Astrocyte of the cerebellum (primary cell): ENCODE results near the gene CNTN6.

Experiments
- DNase-seq: peaks from one replicate; pipeline ENCODE4 v3.0.0-alpha.2; 2011; ENCODE audit warnings: low read depth
- H3K4me3 ChIP-seq: 2 replicates; pipeline ENCODE4 v1.5.1; 2011; ENCODE audit warnings: mild to moderate bottlenecking, low read depth, low read length, moderate library complexity
- in situ Hi-C: cut with HindIII; loops from 2 replicates; pipeline ENCODE4 v1.10.0; 2017; ENCODE audit warnings: low sequenced_read_pairs
- TF ChIP-seq, protein P1 (sequence below): IDR thresholded peaks from 2 replicates; pipeline ENCODE4 v1.5.1; 2012; ENCODE audit warnings: low read length, low read depth, moderate library complexity, mild to moderate bottlenecking; ENCODE audit errors: missing control alignments

CNTN6 gene

GRCh38 chr3:1079662-1080061 is 13.2 kb upstream of the CNTN6 start:
- in situ Hi-C loops = no loop called here
- TF ChIP-seq, protein P1, sequence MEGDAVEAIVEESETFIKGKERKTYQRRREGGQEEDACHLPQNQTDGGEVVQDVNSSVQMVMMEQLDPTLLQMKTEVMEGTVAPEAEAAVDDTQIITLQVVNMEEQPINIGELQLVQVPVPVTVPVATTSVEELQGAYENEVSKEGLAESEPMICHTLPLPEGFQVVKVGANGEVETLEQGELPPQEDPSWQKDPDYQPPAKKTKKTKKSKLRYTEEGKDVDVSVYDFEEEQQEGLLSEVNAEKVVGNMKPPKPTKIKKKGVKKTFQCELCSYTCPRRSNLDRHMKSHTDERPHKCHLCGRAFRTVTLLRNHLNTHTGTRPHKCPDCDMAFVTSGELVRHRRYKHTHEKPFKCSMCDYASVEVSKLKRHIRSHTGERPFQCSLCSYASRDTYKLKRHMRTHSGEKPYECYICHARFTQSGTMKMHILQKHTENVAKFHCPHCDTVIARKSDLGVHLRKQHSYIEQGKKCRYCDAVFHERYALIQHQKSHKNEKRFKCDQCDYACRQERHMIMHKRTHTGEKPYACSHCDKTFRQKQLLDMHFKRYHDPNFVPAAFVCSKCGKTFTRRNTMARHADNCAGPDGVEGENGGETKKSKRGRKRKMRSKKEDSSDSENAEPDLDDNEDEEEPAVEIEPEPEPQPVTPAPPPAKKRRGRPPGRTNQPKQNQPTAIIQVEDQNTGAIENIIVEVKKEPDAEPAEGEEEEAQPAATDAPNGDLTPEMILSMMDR = no peak
- DNase-seq = no peak

DNA sequence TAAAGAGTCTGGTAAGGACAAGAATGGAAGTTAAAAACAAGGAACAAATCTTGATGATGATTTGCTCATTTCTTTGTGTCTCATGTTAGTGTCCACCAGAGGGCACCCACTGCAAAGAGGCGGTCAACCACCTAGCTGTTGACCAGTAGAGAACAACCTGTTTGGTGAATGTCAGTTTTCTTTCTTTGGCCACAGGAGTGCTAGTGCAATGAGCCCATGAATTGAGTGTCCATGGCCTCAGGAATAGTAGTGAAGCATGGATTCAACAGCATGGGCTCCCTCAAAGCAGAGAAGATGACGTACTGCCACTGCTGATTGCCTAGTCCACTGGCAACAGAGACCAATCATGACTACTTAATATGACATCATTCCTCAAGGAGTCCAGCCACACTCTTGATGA is 10.7 kb upstream of the CNTN6 start:
- in situ Hi-C loops = no loop called here
- TF ChIP-seq, protein P1 = peak; percentile 89
- no peak overlapping the region for H3K4me3 ChIP-seq
- DNase-seq = peak; percentile 59

More at GRCh38 chr3:1079662-1080061, 13.2 kb upstream of the CNTN6 start:
- H3K4me3 ChIP-seq = no peak overlapping the region

- in situ Hi-C loops = no loop called here
- H3K4me3 ChIP-seq = no peak overlapping the region
- peak; percentile 96 for DNase-seq
- TF ChIP-seq, protein P1 = peak; percentile 43
Observed at GRCh38 chr3:1087066-1087560, 5.7 kb upstream of the CNTN6 start.

DNA sequence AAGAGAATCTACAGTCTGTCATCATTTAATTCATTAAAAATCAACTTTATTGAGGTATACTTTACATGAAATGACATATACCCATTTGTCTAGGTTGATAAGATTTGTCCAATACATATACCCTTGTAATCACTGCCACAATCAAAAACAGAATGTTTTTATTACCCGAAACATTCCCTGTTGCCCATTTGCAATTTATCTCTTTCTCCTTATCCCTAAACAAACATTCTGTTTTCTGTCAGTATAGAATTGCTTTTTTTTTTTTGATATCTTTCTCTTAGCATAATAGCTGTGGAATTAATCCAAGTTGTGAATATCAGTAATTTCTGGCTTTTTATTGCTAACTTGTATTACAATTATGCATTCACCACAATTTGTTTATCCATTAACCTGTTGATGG is 4.3 kb upstream of the CNTN6 start:
- H3K4me3 ChIP-seq = no peak overlapping the region
- in situ Hi-C loops = no loop called here
- TF ChIP-seq, protein P1 = no peak
- no peak for DNase-seq

DNA sequence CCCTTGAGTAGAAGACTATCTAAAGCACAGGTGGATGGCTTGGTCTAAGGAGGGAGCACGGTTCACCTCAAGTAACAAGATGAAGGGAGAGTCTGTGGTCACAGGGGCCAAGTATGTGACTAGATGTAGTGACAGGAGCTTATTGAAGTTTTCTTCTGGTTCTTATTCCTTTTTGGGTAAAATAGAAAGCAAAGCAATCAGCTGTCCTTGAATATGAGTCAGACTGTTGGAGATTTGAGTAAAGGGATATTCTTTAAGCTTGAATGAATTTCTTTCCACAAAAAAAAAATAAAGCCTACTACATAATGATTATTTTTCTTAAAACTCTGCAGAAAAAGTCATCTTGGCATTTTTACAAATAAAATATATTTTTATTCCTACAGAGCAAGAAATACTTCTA is 1.5 kb upstream of the CNTN6 start:
- TF ChIP-seq, protein P1 = no peak
- H3K4me3 ChIP-seq = no peak overlapping the region
- DNase-seq = peak; percentile 18
- in situ Hi-C loops = no loop called here

DNA sequence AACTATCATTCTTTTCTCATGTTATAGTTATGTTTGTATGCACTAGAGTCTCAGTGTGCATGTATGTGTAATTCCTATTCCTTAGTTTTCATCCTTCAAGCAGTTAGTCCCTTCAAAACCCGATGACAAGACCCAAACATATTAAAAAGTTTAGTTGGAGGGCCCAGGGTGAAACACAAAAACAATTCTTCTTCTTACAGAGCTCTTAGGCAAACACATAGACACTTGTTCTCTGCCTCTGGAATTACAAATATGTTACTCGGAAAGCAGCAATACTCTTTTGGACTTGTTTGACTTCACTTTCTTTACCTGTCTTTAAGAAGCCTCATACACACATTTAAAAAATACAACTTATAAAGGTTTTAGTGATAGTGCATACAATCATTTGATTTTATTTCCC is 763 bp upstream of the CNTN6 start:
- H3K4me3 ChIP-seq = no peak overlapping the region
- DNase-seq = no peak
- TF ChIP-seq, protein P1 = no peak
- in situ Hi-C loops = no loop called here

DNA sequence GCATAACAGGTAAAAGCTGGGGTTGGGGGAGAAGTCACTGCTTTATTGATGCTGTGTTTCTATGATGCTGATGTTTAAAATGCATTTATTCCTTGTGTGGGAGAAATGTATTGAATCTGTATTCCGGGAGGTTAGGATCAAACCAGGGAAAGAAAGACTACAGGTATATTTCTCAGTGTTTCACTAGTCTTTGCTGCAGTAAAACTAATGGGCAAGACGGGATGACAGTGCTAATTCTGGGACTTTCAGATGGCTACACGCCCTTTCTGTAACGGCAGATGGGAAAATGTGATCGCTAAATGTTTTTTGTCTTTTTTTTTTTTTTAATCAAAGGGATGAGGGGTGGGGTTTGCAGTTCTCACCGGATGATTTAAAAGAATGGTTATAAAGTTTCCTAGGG is 393 bp downstream of the CNTN6 start:
- in situ Hi-C loops = no loop called here
- DNase-seq = no peak
- TF ChIP-seq, protein P1 = no peak
- H3K4me3 ChIP-seq = no peak overlapping the region
